GM12878 (cell line): ENCODE results near the gene MCFD2. TPM values are rescaled to one million over a fixed set of nuclear protein-coding genes. Genes with fewer than 3 reads are reported as not detected.
A peak's percentile ranks its signal among the peaks of the same experiment; 100 is the strongest.

Experiments used
- BHLHE40 ChIP-seq, 2 experiments: fragments of 450-650 bp in 1 of 2; IDR thresholded peaks; 2 replicates each; pipeline ENCODE4 v1.6.1; 2011 to 2017; ENCODE audit warnings: low read depth in 2 of 2, borderline replicate concordance in 1 of 2, improper control_type of control experiment in 1 of 2, low read length in 1 of 2, mild to moderate bottlenecking in 1 of 2
- CREB1 ChIP-seq: IDR thresholded peaks from 2 replicates; pipeline ENCODE4 v1.6.1; 2012; ENCODE audit warnings: low read depth, mild to moderate bottlenecking, inconsistent platforms
- DPF2 ChIP-seq: fragments of 450-650 bp; IDR thresholded peaks from 2 replicates; pipeline ENCODE4 v1.6.1; 2017; ENCODE audit warnings: mild to moderate bottlenecking
- E2F8 ChIP-seq: fragments of 450-650 bp; IDR thresholded peaks from 2 replicates; pipeline ENCODE4 v1.6.1; 2018; ENCODE audit warnings: mild to moderate bottlenecking, low read depth, moderate library complexity; ENCODE audit not compliant: partially characterized antibody
- GABPA ChIP-seq: IDR thresholded peaks from 2 replicates; pipeline ENCODE4 v1.6.1; 2014; ENCODE audit warnings: antibody characterized with exemption, low read depth, mild to moderate bottlenecking, inconsistent platforms
- HDAC2 ChIP-seq: fragments of 200-600 bp; sonication (generic); IDR thresholded peaks from 2 replicates; pipeline ENCODE4 v1.6.1; 2017
- JUND ChIP-seq: IDR thresholded peaks from 2 replicates; pipeline ENCODE4 v1.6.1; 2012; ENCODE audit warnings: low read depth, mild to moderate bottlenecking, low read length, improper control_type of control experiment, moderate library complexity
- LARP7 ChIP-seq: fragments of 450-650 bp; IDR thresholded peaks from 2 replicates; pipeline ENCODE4 v1.6.1; 2017; ENCODE audit warnings: mild to moderate bottlenecking
- MEF2B ChIP-seq: fragments of 450-650 bp; IDR thresholded peaks from 2 replicates; pipeline ENCODE4 v1.6.1; 2018; ENCODE audit warnings: mild to moderate bottlenecking, moderate library complexity; ENCODE audit not compliant: partially characterized antibody, poor library complexity, severe bottlenecking
- MTA3 ChIP-seq: IDR thresholded peaks from 2 replicates; pipeline ENCODE4 v1.6.1; 2012; ENCODE audit warnings: low read length, inconsistent platforms, borderline replicate concordance
- NR2F1 ChIP-seq: fragments of 450-650 bp; conservative IDR thresholded peaks from 2 replicates; pipeline ENCODE4 v1.6.1; 2017; ENCODE audit warnings: mild to moderate bottlenecking
- RBBP5 ChIP-seq: fragments of 200-600 bp; sonication (generic); conservative IDR thresholded peaks from 2 replicates; pipeline ENCODE4 v1.6.1; 2016
- TCF12 ChIP-seq: IDR thresholded peaks from 2 replicates; pipeline ENCODE4 v1.6.1; 2011; ENCODE audit warnings: low read depth, mild to moderate bottlenecking, low read length
- TCF3 ChIP-seq: IDR thresholded peaks from 2 replicates; pipeline ENCODE4 v1.6.1; 2012; ENCODE audit warnings: low read depth, mild to moderate bottlenecking, low read length, borderline replicate concordance; ENCODE audit not compliant: insufficient read depth
- ZNF24 ChIP-seq: fragments of 450-650 bp; IDR thresholded peaks from 2 replicates; pipeline ENCODE4 v1.6.1; 2017; ENCODE audit warnings: antibody characterized with exemption, mild to moderate bottlenecking
- polyA plus RNA-seq, 11 experiments: library from polyadenylated mRNA; depleted of rRNA in 4 of 11; unstranded in 6 of 11; stranded (reverse) in 5 of 11; fragments of >200 nt; fragmentation: Nextera tagmentation in 4 of 11; fragmentation: Illumina TruSeq in 1 of 11; extraction: Ambion mirVana in 4 of 11; extraction: Trizol in 1 of 11; gene quantifications; 1 replicate in 1 of 11; 2 replicates in 10 of 11; pipeline versions ENCODE4 v1.2.1 to v1.2.3, GENCODE V29; 2011 to 2016; ENCODE audit warnings: inconsistent platforms in 2 of 11, missing spikeins in 2 of 11, low read depth in 1 of 11
- total RNA-seq, 4 experiments: library from RNA; depleted of rRNA in 3 of 4; stranded (reverse); fragments of >200 nt in 3 of 4; fragmentation: Illumina TruSeq in 1 of 4; extraction: Trizol in 1 of 4; gene quantifications; 2 replicates each; pipeline versions ENCODE4 v1.2.1 to v1.2.3, GENCODE V29; 2013 to 2021
- TF ChIP-seq, protein P1 (sequence below): fragments of 450-650 bp; IDR thresholded peaks from 2 replicates; pipeline ENCODE4 v1.6.1; 2016; ENCODE audit warnings: mild to moderate bottlenecking
- TF ChIP-seq, protein P2 (sequence below): fragments of 150-350 bp; IDR thresholded peaks from 2 replicates; pipeline ENCODE4 v1.6.1; 2016; ENCODE audit warnings: low read depth, low read length
- TF ChIP-seq, protein P3 (sequence below): IDR thresholded peaks from 2 replicates; pipeline ENCODE4 v1.6.1; 2011; ENCODE audit warnings: borderline replicate concordance, low read depth, mild to moderate bottlenecking, moderate library complexity, low read length; ENCODE audit not compliant: insufficient read depth, poor library complexity, severe bottlenecking
- TF ChIP-seq, protein P4 (sequence below): IDR thresholded peaks from 2 replicates; pipeline ENCODE4 v1.6.1; 2012; ENCODE audit warnings: low read depth, low read length, improper control_type of control experiment

The MCFD2 gene
- total and polyA plus RNA-seq, 10 of the 15 experiments (the other 5 are each of a cell fraction or from before 2014, with no cell fraction given), result 35.0 to 57.3 (median 40.3) TPM

DNA sequence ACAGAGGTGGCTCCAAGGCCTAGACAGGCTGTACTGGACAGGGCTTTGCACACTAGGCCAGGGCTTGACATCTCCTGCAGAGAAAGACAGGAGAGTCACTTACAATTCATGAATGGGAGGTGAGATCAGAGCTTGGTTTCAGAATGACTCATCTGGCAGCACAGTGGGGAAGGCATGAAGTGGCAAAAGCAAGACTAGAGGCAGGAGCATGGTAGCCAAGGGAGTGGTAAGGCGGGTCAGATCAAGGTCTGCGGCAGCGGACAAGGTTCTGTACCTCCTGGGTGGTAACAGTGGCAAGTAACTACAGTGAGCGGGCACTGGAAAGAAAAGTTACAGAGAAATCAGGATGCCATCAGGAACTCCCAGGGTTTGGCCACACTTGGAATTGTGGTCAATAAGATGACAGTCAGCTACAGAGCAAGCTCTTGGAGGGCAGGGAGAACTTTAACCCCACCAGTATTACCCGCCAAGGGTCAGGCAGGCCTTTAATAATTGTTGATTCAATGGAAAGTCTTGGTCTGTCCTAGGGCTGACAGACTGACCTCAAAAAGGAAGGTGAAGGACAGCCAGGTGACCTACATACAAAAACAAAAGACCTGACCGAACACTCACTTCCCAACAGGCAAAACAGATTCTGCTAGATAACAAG is 5.7 kb downstream of the MCFD2 start (continued):
- no peak for TF ChIP-seq TCF3
- peak; percentile 40; the same call in 1 of the 2 replicates for TF ChIP-seq NR2F1
- TF ChIP-seq, protein P1, sequence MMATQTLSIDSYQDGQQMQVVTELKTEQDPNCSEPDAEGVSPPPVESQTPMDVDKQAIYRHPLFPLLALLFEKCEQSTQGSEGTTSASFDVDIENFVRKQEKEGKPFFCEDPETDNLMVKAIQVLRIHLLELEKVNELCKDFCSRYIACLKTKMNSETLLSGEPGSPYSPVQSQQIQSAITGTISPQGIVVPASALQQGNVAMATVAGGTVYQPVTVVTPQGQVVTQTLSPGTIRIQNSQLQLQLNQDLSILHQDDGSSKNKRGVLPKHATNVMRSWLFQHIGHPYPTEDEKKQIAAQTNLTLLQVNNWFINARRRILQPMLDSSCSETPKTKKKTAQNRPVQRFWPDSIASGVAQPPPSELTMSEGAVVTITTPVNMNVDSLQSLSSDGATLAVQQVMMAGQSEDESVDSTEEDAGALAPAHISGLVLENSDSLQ, result peak; percentile 22; the same call in 1 of the 2 replicates
- TF ChIP-seq JUND, result peak; percentile 96
- no peak for TF ChIP-seq CREB1
- no peak for TF ChIP-seq TCF12
- peak; percentile 41; the same call in 1 of the 2 replicates for TF ChIP-seq ZNF24
- TF ChIP-seq, protein P2, sequence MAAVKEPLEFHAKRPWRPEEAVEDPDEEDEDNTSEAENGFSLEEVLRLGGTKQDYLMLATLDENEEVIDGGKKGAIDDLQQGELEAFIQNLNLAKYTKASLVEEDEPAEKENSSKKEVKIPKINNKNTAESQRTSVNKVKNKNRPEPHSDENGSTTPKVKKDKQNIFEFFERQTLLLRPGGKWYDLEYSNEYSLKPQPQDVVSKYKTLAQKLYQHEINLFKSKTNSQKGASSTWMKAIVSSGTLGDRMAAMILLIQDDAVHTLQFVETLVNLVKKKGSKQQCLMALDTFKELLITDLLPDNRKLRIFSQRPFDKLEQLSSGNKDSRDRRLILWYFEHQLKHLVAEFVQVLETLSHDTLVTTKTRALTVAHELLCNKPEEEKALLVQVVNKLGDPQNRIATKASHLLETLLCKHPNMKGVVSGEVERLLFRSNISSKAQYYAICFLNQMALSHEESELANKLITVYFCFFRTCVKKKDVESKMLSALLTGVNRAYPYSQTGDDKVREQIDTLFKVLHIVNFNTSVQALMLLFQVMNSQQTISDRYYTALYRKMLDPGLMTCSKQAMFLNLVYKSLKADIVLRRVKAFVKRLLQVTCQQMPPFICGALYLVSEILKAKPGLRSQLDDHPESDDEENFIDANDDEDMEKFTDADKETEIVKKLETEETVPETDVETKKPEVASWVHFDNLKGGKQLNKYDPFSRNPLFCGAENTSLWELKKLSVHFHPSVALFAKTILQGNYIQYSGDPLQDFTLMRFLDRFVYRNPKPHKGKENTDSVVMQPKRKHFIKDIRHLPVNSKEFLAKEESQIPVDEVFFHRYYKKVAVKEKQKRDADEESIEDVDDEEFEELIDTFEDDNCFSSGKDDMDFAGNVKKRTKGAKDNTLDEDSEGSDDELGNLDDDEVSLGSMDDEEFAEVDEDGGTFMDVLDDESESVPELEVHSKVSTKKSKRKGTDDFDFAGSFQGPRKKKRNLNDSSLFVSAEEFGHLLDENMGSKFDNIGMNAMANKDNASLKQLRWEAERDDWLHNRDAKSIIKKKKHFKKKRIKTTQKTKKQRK, result no peak
- TF ChIP-seq MTA3, result no peak
- TF ChIP-seq HDAC2, result no peak
- no peak for TF ChIP-seq RBBP5
- TF ChIP-seq BHLHE40 (IDR thresholded peaks at IDR 0.05; ENCODE audit: borderline replicate concordance in 1 of 2, low read depth in 2 of 2, low read length in 1 of 2), result peak; percentile 22 to 24; a peak in 1 of 4 replicates
- TF ChIP-seq MEF2B, result no peak
- no peak for TF ChIP-seq LARP7
- TF ChIP-seq GABPA, result no peak
- TF ChIP-seq, protein P3, sequence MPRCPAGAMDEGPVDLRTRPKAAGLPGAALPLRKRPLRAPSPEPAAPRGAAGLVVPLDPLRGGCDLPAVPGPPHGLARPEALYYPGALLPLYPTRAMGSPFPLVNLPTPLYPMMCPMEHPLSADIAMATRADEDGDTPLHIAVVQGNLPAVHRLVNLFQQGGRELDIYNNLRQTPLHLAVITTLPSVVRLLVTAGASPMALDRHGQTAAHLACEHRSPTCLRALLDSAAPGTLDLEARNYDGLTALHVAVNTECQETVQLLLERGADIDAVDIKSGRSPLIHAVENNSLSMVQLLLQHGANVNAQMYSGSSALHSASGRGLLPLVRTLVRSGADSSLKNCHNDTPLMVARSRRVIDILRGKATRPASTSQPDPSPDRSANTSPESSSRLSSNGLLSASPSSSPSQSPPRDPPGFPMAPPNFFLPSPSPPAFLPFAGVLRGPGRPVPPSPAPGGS, result no peak
- TF ChIP-seq E2F8, result no peak
- TF ChIP-seq, protein P4, sequence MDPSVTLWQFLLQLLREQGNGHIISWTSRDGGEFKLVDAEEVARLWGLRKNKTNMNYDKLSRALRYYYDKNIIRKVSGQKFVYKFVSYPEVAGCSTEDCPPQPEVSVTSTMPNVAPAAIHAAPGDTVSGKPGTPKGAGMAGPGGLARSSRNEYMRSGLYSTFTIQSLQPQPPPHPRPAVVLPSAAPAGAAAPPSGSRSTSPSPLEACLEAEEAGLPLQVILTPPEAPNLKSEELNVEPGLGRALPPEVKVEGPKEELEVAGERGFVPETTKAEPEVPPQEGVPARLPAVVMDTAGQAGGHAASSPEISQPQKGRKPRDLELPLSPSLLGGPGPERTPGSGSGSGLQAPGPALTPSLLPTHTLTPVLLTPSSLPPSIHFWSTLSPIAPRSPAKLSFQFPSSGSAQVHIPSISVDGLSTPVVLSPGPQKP, result no peak
- peak; percentile 78 for TF ChIP-seq DPF2
